HCT116 (cell line): ENCODE data around the gene SLC27A2. TPM values are rescaled to one million over a fixed set of nuclear protein-coding genes. Genes with fewer than 3 reads are reported as not detected.

Experiments used
- ATAC-seq: fragments of 200-7000 bp; cut with Tn5 transposase; 2 replicates; pipeline ENCODE4 v1.9.1; 2020; ENCODE audit warnings: mild to moderate bottlenecking, moderate library complexity
- BruUV-seq: library from RNA; stranded (reverse); fragments of 400-500 nt; replicated peaks from 2 replicates; lab custom pipeline; 2021; lab: Mats Ljungman, UMichigan
- CTCF ChIA-PET: fragments of 300-600 bp; sonication (Branson Sonifier 250); formaldehyde crosslinking; loops from one replicate; lab custom pipeline; 2021; ENCODE audit warnings: antibody characterized with exemption; lab: Charles Lee
- POLR2A ChIA-PET: fragments of 300-600, 350-600 bp; sonication (Branson Sonifier 250); formaldehyde crosslinking; loops from one replicate; lab custom pipeline; 2021; ENCODE audit warnings: antibody characterized with exemption; lab: Charles Lee
- RAD21 ChIA-PET, 2 experiments: fragments of 300-600 bp; sonication (Branson Sonifier 250); formaldehyde crosslinking; loops; one replicate each; lab custom pipeline; 2023; ENCODE audit warnings: low total read pairs in 2 of 2; ENCODE audit not compliant: uncharacterized antibody in 2 of 2, unreplicated experiment in 2 of 2, low non-redundant PET in 1 of 2; lab: Charles Lee
- DNase-seq: peaks from one replicate; pipeline ENCODE4 v3.0.0-alpha.2; 2010; ENCODE audit warnings: low read depth, low spot score
- H2AFZ ChIP-seq: fragments of 200-600 bp; shearing (Covaris generic), sonication (generic); 2 replicates; pipeline ENCODE4 v1.6.1; 2017; ENCODE audit warnings: low read depth, mixed run types, mixed read lengths, antibody characterized with exemption, low read length; ENCODE audit not compliant: poor library complexity, severe bottlenecking
- H3K27ac ChIP-seq: 2 replicates; pipeline ENCODE4 v1.5.1; 2012; ENCODE audit warnings: low read depth, low read length
- H3K27me3 ChIP-seq: fragments of 200-600 bp; sonication (generic); 2 replicates; pipeline ENCODE4 v1.6.1; 2016; ENCODE audit warnings: mixed run types, low read length, mixed read lengths; ENCODE audit not compliant: insufficient read depth
- H3K36me3 ChIP-seq, 2 experiments: fragments of 200-500 bp in 1 of 2; fragments of 200-600 bp in 1 of 2; sonication (Bioruptor generic) in 1 of 2; sonication (generic) in 1 of 2; 2 replicates each; pipeline versions ENCODE4 v1.5.1 to v1.6.1; 2014 to 2016; ENCODE audit warnings: low read length in 2 of 2, inconsistent platforms in 1 of 2, mixed read lengths in 1 of 2, mixed run types in 1 of 2; ENCODE audit not compliant: insufficient read depth in 2 of 2, control insufficient read depth in 1 of 2
- H3K4me1 ChIP-seq, 2 experiments: fragments of 200-600 bp in 1 of 2; sonication (generic) in 1 of 2; 2 replicates each; pipeline versions ENCODE4 v1.5.1 to v1.6.1; 2012 to 2017; ENCODE audit warnings: low read length in 2 of 2, inconsistent platforms in 1 of 2, mild to moderate bottlenecking in 1 of 2, mixed read lengths in 1 of 2, mixed run types in 1 of 2, moderate library complexity in 1 of 2; ENCODE audit not compliant: insufficient read depth in 2 of 2, control insufficient read depth in 1 of 2
- H3K4me2 ChIP-seq: fragments of 200-600 bp; sonication (generic); 2 replicates; pipeline ENCODE4 v1.6.1; 2017; ENCODE audit warnings: mixed run types, low read length, mixed read lengths
- H3K4me3 ChIP-seq, 2 experiments: fragments of 200-600 bp in 1 of 2; sonication (generic) in 1 of 2; replicated peaks in 1 of 2; 2 replicates each; pipeline ENCODE4 v1.5.1; 2011 to 2016; ENCODE audit warnings: low read length in 2 of 2, control low read depth in 1 of 2, low read depth in 1 of 2, mild to moderate bottlenecking in 1 of 2, mixed read lengths in 1 of 2, mixed run types in 1 of 2
- H3K79me2 ChIP-seq: fragments of 200-600 bp; sonication (generic); 2 replicates; pipeline ENCODE4 v1.6.1; 2017; ENCODE audit warnings: mild to moderate bottlenecking, mixed run types, low read length, moderate library complexity, mixed read lengths; ENCODE audit not compliant: insufficient read depth
- H3K9ac ChIP-seq: fragments of 200-600 bp; sonication (generic); 2 replicates; pipeline ENCODE4 v1.6.1; 2016; ENCODE audit warnings: low read length, mixed read lengths
- H3K9me2 ChIP-seq: fragments of 200-600 bp; sonication (generic), shearing (Covaris generic); 2 replicates; pipeline ENCODE4 v1.6.1; 2017; ENCODE audit warnings: mixed run types, mild to moderate bottlenecking, moderate library complexity; ENCODE audit not compliant: insufficient read depth
- H3K9me3 ChIP-seq, 2 experiments: fragments of 200-500 bp in 1 of 2; fragments of 200-600 bp in 1 of 2; sonication (Bioruptor generic) in 1 of 2; sonication (generic) in 1 of 2; 2 replicates each; pipeline ENCODE4 v1.6.1; 2014 to 2017; ENCODE audit warnings: low read length in 2 of 2, mixed read lengths in 2 of 2, inconsistent platforms in 1 of 2, low read depth in 1 of 2, mild to moderate bottlenecking in 1 of 2, mixed run types in 1 of 2, moderate library complexity in 1 of 2; ENCODE audit not compliant: control insufficient read depth in 1 of 2, insufficient read depth in 1 of 2
- H4K20me1 ChIP-seq: fragments of 200-600 bp; sonication (generic), shearing (Covaris generic); 2 replicates; pipeline ENCODE4 v1.6.1; 2017; ENCODE audit warnings: mixed run types, mild to moderate bottlenecking, moderate library complexity; ENCODE audit not compliant: insufficient read depth
- CBX3 ChIP-seq: IDR thresholded peaks from 2 replicates; pipeline ENCODE4 v1.6.1; 2012; ENCODE audit warnings: low read depth
- POLR2AphosphoS5 ChIP-seq: IDR thresholded peaks from 2 replicates; pipeline ENCODE4 v1.6.1; 2011; ENCODE audit warnings: mild to moderate bottlenecking, low read depth, low read length, moderate library complexity
- SRF ChIP-seq: IDR thresholded peaks from 2 replicates; pipeline ENCODE4 v1.6.1; 2012; ENCODE audit warnings: low read depth
- YY1 ChIP-seq: IDR thresholded peaks from 2 replicates; pipeline ENCODE4 v1.6.1; 2011; ENCODE audit warnings: low read length, low read depth, moderate library complexity, mild to moderate bottlenecking; ENCODE audit not compliant: insufficient replicate concordance; ENCODE audit errors: extremely low read depth
- ZFX ChIP-seq: fragments of 450-650 bp; IDR thresholded peaks from 2 replicates; pipeline ENCODE4 v1.6.1; 2017
- intact Hi-C: fragments of 100-400 bp; cut with micrococcal nuclease; formaldehyde crosslinking; loops from 2 replicates; pipeline ENCODE4 v1.10.0; 2022
- total RNA-seq: library from RNA; stranded (reverse); gene quantifications from one replicate; pipeline ENCODE4 v1.2.1, GENCODE V29; 2021; ENCODE audit not compliant: unreplicated experiment
- TF ChIP-seq, protein P1 (sequence below): IDR thresholded peaks from 2 replicates; pipeline ENCODE4 v1.6.1; 2011; ENCODE audit warnings: mild to moderate bottlenecking, low read length, moderate library complexity; ENCODE audit not compliant: insufficient replicate concordance; ENCODE audit errors: extremely low read depth
- TF ChIP-seq, protein P2 (sequence below): IDR thresholded peaks from 2 replicates; pipeline ENCODE4 v1.6.1; 2012

The SLC27A2 gene
- total RNA-seq, 1 experiment from 2014 or later = 14.0 TPM

DNA sequence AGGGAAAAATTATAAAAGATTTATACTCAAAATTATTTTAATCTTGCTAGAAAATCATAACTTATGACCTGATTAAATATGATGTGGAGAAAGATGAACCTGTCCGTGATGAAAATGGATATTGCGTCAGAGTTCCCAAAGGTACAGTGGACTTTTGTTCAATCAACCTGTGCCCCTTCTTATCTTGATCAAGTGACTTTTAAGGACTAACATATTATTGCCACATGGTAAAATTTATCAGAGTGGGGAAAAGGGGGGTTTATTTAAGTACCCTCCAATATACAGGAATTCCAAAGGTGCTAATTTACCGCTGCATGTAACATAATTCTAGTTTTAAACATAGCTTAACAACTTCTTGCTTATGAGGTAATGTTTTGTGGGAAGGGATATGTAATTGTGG is 43.9 kb downstream of the SLC27A2 start:
- RAD21 ChIA-PET = no interaction called here
- no peaks in the 10 kb centered on the region for H3K79me2 ChIP-seq
- H2AFZ ChIP-seq = no peak overlapping the region
- H3K27ac ChIP-seq = no peak overlapping the region
- H4K20me1 ChIP-seq = no peaks in the 10 kb centered on the region
- H3K4me2 ChIP-seq = no peak overlapping the region
- H3K27me3 ChIP-seq = no peaks in the 10 kb centered on the region
- BruUV-seq = no TSS peak
- H3K36me3 ChIP-seq = no peaks in the 10 kb centered on the region; a peak in 1 of 4 replicates
- POLR2A ChIA-PET = no interaction called here
- TF ChIP-seq, protein P1, sequence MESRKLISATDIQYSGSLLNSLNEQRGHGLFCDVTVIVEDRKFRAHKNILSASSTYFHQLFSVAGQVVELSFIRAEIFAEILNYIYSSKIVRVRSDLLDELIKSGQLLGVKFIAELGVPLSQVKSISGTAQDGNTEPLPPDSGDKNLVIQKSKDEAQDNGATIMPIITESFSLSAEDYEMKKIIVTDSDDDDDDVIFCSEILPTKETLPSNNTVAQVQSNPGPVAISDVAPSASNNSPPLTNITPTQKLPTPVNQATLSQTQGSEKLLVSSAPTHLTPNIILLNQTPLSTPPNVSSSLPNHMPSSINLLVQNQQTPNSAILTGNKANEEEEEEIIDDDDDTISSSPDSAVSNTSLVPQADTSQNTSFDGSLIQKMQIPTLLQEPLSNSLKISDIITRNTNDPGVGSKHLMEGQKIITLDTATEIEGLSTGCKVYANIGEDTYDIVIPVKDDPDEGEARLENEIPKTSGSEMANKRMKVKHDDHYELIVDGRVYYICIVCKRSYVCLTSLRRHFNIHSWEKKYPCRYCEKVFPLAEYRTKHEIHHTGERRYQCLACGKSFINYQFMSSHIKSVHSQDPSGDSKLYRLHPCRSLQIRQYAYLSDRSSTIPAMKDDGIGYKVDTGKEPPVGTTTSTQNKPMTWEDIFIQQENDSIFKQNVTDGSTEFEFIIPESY = no peak
- TF ChIP-seq ZFX (no peak), SRF (no peak), POLR2AphosphoS5 (no peak)
- TF ChIP-seq, protein P2, sequence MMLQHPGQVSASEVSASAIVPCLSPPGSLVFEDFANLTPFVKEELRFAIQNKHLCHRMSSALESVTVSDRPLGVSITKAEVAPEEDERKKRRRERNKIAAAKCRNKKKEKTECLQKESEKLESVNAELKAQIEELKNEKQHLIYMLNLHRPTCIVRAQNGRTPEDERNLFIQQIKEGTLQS = no peak
- intact Hi-C loops = no loop called here
- no peak for DNase-seq
- H3K4me3 ChIP-seq = no peak overlapping the region
- H3K4me1 ChIP-seq = no peaks in the 10 kb centered on the region
- no peaks in the 10 kb centered on the region for H3K9me2 ChIP-seq
- no peak overlapping the region for H3K9ac ChIP-seq
- no peak for ATAC-seq
- CTCF ChIA-PET = no interaction called here
- H3K9me3 ChIP-seq = no peaks in the 10 kb centered on the region

DNA sequence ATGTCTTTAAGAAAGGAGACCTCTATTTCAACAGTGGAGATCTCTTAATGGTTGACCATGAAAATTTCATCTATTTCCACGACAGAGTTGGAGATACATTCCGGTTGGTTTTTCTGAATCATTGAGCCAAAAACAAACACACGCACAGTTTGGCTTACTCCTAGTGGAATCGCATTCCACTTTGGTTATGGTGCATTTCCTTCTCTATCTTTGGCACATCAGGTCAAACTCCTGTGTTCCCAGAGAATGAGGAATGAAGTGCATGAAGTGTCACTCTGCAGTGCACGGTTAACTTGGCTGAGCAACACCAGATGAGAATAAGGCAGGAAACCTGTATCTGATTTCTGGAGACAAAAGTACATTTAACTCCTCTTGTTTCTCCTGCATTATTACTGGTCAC is 45.1 kb downstream of the SLC27A2 start:
- Histone ChIP-seq H3K27me3 (no peaks in the 10 kb centered on the region), H4K20me1 (no peaks in the 10 kb centered on the region), H3K4me1 (no peaks in the 10 kb centered on the region), H3K79me2 (no peaks in the 10 kb centered on the region), H3K9ac (no peak overlapping the region), H3K4me2 (no peak overlapping the region), H3K27ac (no peak overlapping the region), H3K9me2 (no peaks in the 10 kb centered on the region), H3K36me3 (no peaks in the 10 kb centered on the region; a peak in 1 of 4 replicates), H2AFZ (no peak overlapping the region), H3K4me3 (no peak overlapping the region), H3K9me3 (no peaks in the 10 kb centered on the region)
- CTCF ChIA-PET = no interaction called here
- BruUV-seq = no TSS peak
- no peak for DNase-seq
- no peak for ATAC-seq
- intact Hi-C loops = no loop called here
- RAD21 ChIA-PET = no interaction called here
- TF ChIP-seq CBX3 (no peak), YY1 (no peak)
- POLR2A ChIA-PET = no interaction called here
